ENCODE measurements around the gene OPN1MW2. TPM values are rescaled to one million over a fixed set of nuclear protein-coding genes. Genes with fewer than 3 reads are reported as not detected.
"Not testable (repeated sequence)": the region's sequence is repeated elsewhere in the genome, so short reads cannot be mapped to it uniquely, and the experiment has no call there.

Gene OPN1MW2
- total RNA-seq (2021; ENCODE audit: unreplicated experiment) (not detected), Bru-seq, nascent RNA (not detected), BruChase-seq, experiment 1, labeled RNA remaining after a 2-hour chase (not detected), BruChase-seq, experiment 2, labeled RNA remaining after a 6-hour chase (not detected)
- not detected for polyA plus RNA-seq (2012; ENCODE audit: insufficient read length)
- long read RNA-seq: 0 reads

DNA sequence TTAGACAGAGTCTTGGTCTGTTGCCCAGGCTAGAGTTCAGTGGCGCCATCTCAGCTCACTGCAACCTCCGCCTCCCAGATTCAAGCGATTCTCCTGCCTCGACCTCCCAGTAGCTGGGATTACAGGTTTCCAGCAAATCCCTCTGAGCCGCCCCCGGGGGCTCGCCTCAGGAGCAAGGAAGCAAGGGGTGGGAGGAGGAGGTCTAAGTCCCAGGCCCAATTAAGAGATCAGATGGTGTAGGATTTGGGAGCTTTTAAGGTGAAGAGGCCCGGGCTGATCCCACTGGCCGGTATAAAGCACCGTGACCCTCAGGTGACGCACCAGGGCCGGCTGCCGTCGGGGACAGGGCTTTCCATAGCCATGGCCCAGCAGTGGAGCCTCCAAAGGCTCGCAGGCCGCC, at the start of gene OPN1MW2:
Gene OPN1MW2, plus strand, starts transcription at position 301 of the 400 bp plus-strand sequence. Its CDS starts 60 bp downstream, at position 361.
- H3K27ac ChIP-seq (ENCODE audit: low read length); CTCF ChIA-PET; H3K9me3 ChIP-seq (ENCODE audit: control insufficient read depth, insufficient read depth, low read depth, low read length); in situ Hi-C loops (cut with HindIII; ENCODE audit: low pct_unique_long_range_greater_than_20kb, low sequenced_read_pairs); BruUV-seq (replicated peaks); H3K36me3 ChIP-seq (ENCODE audit: control insufficient read depth, insufficient read depth, low read length); H3K4me1 ChIP-seq (ENCODE audit: control insufficient read depth, insufficient read depth, low read length); POLR2A ChIA-PET; ATAC-seq; intact Hi-C loops (cut with micrococcal nuclease; ENCODE audit: unreplicated experiment); H3K27me3 ChIP-seq (ENCODE audit: control insufficient read depth, insufficient read depth, low read length); H3K4me3 ChIP-seq (ENCODE audit: low read depth in 2 of 2, low read length in 2 of 2); DNase-seq (ENCODE audit: low read depth, low spot score): not testable (repeated sequence)

GRCh38 chrX:154172535-154172943, 47.0 kb upstream of the OPN1MW2 start:
- H3K27me3 ChIP-seq (ENCODE audit: control insufficient read depth, insufficient read depth, low read length); BruUV-seq (replicated peaks); H3K4me1 ChIP-seq (ENCODE audit: control insufficient read depth, insufficient read depth, low read length); H3K36me3 ChIP-seq (ENCODE audit: control insufficient read depth, insufficient read depth, low read length); DNase-seq (ENCODE audit: low read depth, low spot score); in situ Hi-C loops (cut with HindIII; ENCODE audit: low pct_unique_long_range_greater_than_20kb, low sequenced_read_pairs); H3K4me3 ChIP-seq (ENCODE audit: low read depth in 2 of 2, low read length in 2 of 2); H3K27ac ChIP-seq (ENCODE audit: low read length); H3K9me3 ChIP-seq (ENCODE audit: control insufficient read depth, insufficient read depth, low read depth, low read length); intact Hi-C loops (cut with micrococcal nuclease; ENCODE audit: unreplicated experiment); CTCF ChIA-PET; POLR2A ChIA-PET: not testable (repeated sequence)
- peak; percentile 68; the same call in 1 of the 2 replicates for ATAC-seq

DNA sequence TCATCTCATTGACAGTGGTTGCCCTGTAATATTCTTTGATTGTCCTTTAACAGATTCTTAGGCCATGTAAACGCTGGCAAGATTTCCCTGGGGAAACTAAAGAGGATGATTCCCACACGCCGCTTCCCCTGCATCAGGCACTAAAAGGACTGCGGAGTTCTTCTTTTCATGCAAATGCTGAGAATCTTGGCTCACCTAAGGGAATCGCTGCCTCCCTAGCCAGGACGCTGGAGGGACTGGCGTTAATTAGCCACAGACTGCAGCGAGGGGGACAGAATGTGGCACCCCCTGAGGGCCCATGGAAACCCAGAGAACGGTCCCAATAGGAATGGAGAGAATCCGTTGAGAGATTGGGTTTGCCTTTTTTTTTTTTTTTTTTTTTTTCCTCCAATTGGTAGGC, 45.2 kb upstream of the OPN1MW2 start:
- H3K9me3 ChIP-seq (ENCODE audit: control insufficient read depth, insufficient read depth, low read depth, low read length); in situ Hi-C loops (cut with HindIII; ENCODE audit: low pct_unique_long_range_greater_than_20kb, low sequenced_read_pairs); CTCF ChIA-PET; H3K4me3 ChIP-seq (ENCODE audit: low read depth in 2 of 2, low read length in 2 of 2); ATAC-seq; DNase-seq (ENCODE audit: low read depth, low spot score); intact Hi-C loops (cut with micrococcal nuclease; ENCODE audit: unreplicated experiment); H3K4me1 ChIP-seq (ENCODE audit: control insufficient read depth, insufficient read depth, low read length); POLR2A ChIA-PET; BruUV-seq (replicated peaks); H3K36me3 ChIP-seq (ENCODE audit: control insufficient read depth, insufficient read depth, low read length); H3K27ac ChIP-seq (ENCODE audit: low read length); H3K27me3 ChIP-seq (ENCODE audit: control insufficient read depth, insufficient read depth, low read length): not testable (repeated sequence)

DNA sequence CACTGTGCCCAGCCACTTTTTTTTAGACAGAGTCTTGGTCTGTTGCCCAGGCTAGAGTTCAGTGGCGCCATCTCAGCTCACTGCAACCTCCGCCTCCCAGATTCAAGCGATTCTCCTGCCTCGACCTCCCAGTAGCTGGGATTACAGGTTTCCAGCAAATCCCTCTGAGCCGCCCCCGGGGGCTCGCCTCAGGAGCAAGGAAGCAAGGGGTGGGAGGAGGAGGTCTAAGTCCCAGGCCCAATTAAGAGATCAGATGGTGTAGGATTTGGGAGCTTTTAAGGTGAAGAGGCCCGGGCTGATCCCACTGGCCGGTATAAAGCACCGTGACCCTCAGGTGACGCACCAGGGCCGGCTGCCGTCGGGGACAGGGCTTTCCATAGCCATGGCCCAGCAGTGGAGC, 37.3 kb upstream of the OPN1MW2 start, which contains the start of gene OPN1MW:
Gene OPN1MW, plus strand, starts transcription at position 301 of the 400 bp plus-strand sequence. Its CDS starts 82 bp downstream, at position 383.
- H3K36me3 ChIP-seq (ENCODE audit: control insufficient read depth, insufficient read depth, low read length); BruUV-seq (replicated peaks); H3K9me3 ChIP-seq (ENCODE audit: control insufficient read depth, insufficient read depth, low read depth, low read length); DNase-seq (ENCODE audit: low read depth, low spot score); in situ Hi-C loops (cut with HindIII; ENCODE audit: low pct_unique_long_range_greater_than_20kb, low sequenced_read_pairs); CTCF ChIA-PET; H3K27ac ChIP-seq (ENCODE audit: low read length); H3K4me3 ChIP-seq (ENCODE audit: low read depth in 2 of 2, low read length in 2 of 2); ATAC-seq; H3K4me1 ChIP-seq (ENCODE audit: control insufficient read depth, insufficient read depth, low read length); intact Hi-C loops (cut with micrococcal nuclease; ENCODE audit: unreplicated experiment); POLR2A ChIA-PET; H3K27me3 ChIP-seq (ENCODE audit: control insufficient read depth, insufficient read depth, low read length): not testable (repeated sequence)

DNA sequence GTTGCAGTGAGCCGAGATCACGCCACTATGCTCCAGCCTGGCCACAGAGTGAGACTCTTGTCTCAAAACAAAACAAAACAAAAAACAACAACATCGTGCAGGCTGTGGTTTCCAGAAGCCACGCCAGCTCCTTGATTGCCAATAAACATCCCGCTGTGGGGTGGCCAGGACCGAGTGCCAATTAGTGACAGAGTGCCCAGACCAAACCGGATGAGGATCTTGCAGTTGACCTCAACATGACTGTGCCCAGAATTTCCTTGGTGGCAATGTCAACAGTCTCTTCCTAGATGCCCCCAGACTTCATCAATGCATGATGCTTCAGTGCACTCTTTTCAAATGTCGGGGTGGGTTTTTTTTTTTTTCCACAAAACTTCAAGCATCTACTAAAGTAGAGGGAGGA, 35.8 kb upstream of the OPN1MW2 start:
- H3K4me1 ChIP-seq (ENCODE audit: control insufficient read depth, insufficient read depth, low read length); POLR2A ChIA-PET; H3K4me3 ChIP-seq (ENCODE audit: low read depth in 2 of 2, low read length in 2 of 2); ATAC-seq; in situ Hi-C loops (cut with HindIII; ENCODE audit: low pct_unique_long_range_greater_than_20kb, low sequenced_read_pairs); CTCF ChIA-PET; intact Hi-C loops (cut with micrococcal nuclease; ENCODE audit: unreplicated experiment); H3K9me3 ChIP-seq (ENCODE audit: control insufficient read depth, insufficient read depth, low read depth, low read length); H3K36me3 ChIP-seq (ENCODE audit: control insufficient read depth, insufficient read depth, low read length); H3K27ac ChIP-seq (ENCODE audit: low read length); BruUV-seq (replicated peaks); H3K27me3 ChIP-seq (ENCODE audit: control insufficient read depth, insufficient read depth, low read length); DNase-seq (ENCODE audit: low read depth, low spot score): not testable (repeated sequence)

- H3K27ac ChIP-seq (ENCODE audit: low read length); H3K27me3 ChIP-seq (ENCODE audit: control insufficient read depth, insufficient read depth, low read length); CTCF ChIA-PET; intact Hi-C loops (cut with micrococcal nuclease; ENCODE audit: unreplicated experiment); BruUV-seq (replicated peaks); POLR2A ChIA-PET; in situ Hi-C loops (cut with HindIII; ENCODE audit: low pct_unique_long_range_greater_than_20kb, low sequenced_read_pairs); H3K4me3 ChIP-seq (ENCODE audit: low read depth in 2 of 2, low read length in 2 of 2); H3K36me3 ChIP-seq (ENCODE audit: control insufficient read depth, insufficient read depth, low read length); ATAC-seq; H3K9me3 ChIP-seq (ENCODE audit: control insufficient read depth, insufficient read depth, low read depth, low read length); DNase-seq (ENCODE audit: low read depth, low spot score); H3K4me1 ChIP-seq (ENCODE audit: control insufficient read depth, insufficient read depth, low read length): not testable (repeated sequence)
Measured at GRCh38 chrX:154192846-154193245, 26.7 kb upstream of the OPN1MW2 start.

- H3K36me3 ChIP-seq (ENCODE audit: control insufficient read depth, insufficient read depth, low read length); BruUV-seq (replicated peaks); H3K4me1 ChIP-seq (ENCODE audit: control insufficient read depth, insufficient read depth, low read length); POLR2A ChIA-PET; H3K4me3 ChIP-seq (ENCODE audit: low read depth in 2 of 2, low read length in 2 of 2); ATAC-seq; in situ Hi-C loops (cut with HindIII; ENCODE audit: low pct_unique_long_range_greater_than_20kb, low sequenced_read_pairs); DNase-seq (ENCODE audit: low read depth, low spot score); H3K27ac ChIP-seq (ENCODE audit: low read length); intact Hi-C loops (cut with micrococcal nuclease; ENCODE audit: unreplicated experiment); CTCF ChIA-PET; H3K27me3 ChIP-seq (ENCODE audit: control insufficient read depth, insufficient read depth, low read length); H3K9me3 ChIP-seq (ENCODE audit: control insufficient read depth, insufficient read depth, low read depth, low read length): not testable (repeated sequence)
Measured at GRCh38 chrX:154194316-154194715, 25.2 kb upstream of the OPN1MW2 start.

- DNase-seq (ENCODE audit: low read depth, low spot score); intact Hi-C loops (cut with micrococcal nuclease; ENCODE audit: unreplicated experiment); CTCF ChIA-PET; H3K9me3 ChIP-seq (ENCODE audit: control insufficient read depth, insufficient read depth, low read depth, low read length); H3K27me3 ChIP-seq (ENCODE audit: control insufficient read depth, insufficient read depth, low read length); H3K4me3 ChIP-seq (ENCODE audit: low read depth in 2 of 2, low read length in 2 of 2); BruUV-seq (replicated peaks); H3K36me3 ChIP-seq (ENCODE audit: control insufficient read depth, insufficient read depth, low read length); H3K27ac ChIP-seq (ENCODE audit: low read length); H3K4me1 ChIP-seq (ENCODE audit: control insufficient read depth, insufficient read depth, low read length); in situ Hi-C loops (cut with HindIII; ENCODE audit: low pct_unique_long_range_greater_than_20kb, low sequenced_read_pairs); POLR2A ChIA-PET; ATAC-seq: not testable (repeated sequence)
Measured at GRCh38 chrX:154196466-154196865, 23.1 kb upstream of the OPN1MW2 start.
